Measurements from ENCODE around the gene CLDN19. TPM values are rescaled to one million over a fixed set of nuclear protein-coding genes. Genes with fewer than 3 reads are reported as not detected.

CLDN19 gene
- polyA plus RNA-seq, 1 donor from 2014 or later: not detected

GRCh38 chr1:42703888-42704464 lies 36.1 kb downstream of the CLDN19 start:
- Histone ChIP-seq H3F3A (ENCODE audit: insufficient read depth, low read length, poor library complexity, severe bottlenecking) (no peaks in the 10 kb centered on the region), H3K9me3 (ENCODE audit: low read length) (peaks cover 6% of the 10 kb centered on the region), H3K27ac (ENCODE audit: low read length) (no peak overlapping the region), H3K9ac (ENCODE audit: low read length) (no peak overlapping the region), H2AFZ (ENCODE audit: low read depth, low read length) (no peak overlapping the region), H3K27me3 (ENCODE audit: insufficient read depth, low read depth, low read length) (no peaks in the 10 kb centered on the region), H3K36me3 (ENCODE audit: insufficient read depth, low read length) (no peaks in the 10 kb centered on the region), H3K4me3 (ENCODE audit: low read length) (no peak overlapping the region), H3K9me2 (ENCODE audit: insufficient read depth, low read length) (no peaks in the 10 kb centered on the region), H3K79me2 (replicated peaks; ENCODE audit: insufficient read depth, low read length) (no peaks in the 10 kb centered on the region), H4K20me1 (ENCODE audit: insufficient read depth) (no peaks in the 10 kb centered on the region), H3K4me2 (ENCODE audit: low read length) (no peak overlapping the region)
- no peak for TF ChIP-seq POLR2AphosphoS5 (IDR thresholded peaks at IDR 0.05)
- TF ChIP-seq EP300 (conservative IDR thresholded peaks at IDR 0.05; ENCODE audit: poor library complexity, severe bottlenecking): no peak
- TF ChIP-seq, protein P1, sequence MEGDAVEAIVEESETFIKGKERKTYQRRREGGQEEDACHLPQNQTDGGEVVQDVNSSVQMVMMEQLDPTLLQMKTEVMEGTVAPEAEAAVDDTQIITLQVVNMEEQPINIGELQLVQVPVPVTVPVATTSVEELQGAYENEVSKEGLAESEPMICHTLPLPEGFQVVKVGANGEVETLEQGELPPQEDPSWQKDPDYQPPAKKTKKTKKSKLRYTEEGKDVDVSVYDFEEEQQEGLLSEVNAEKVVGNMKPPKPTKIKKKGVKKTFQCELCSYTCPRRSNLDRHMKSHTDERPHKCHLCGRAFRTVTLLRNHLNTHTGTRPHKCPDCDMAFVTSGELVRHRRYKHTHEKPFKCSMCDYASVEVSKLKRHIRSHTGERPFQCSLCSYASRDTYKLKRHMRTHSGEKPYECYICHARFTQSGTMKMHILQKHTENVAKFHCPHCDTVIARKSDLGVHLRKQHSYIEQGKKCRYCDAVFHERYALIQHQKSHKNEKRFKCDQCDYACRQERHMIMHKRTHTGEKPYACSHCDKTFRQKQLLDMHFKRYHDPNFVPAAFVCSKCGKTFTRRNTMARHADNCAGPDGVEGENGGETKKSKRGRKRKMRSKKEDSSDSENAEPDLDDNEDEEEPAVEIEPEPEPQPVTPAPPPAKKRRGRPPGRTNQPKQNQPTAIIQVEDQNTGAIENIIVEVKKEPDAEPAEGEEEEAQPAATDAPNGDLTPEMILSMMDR (IDR thresholded peaks at IDR 0.05; ENCODE audit: poor library complexity, severe bottlenecking): no peak
- no peak for TF ChIP-seq RAD21 (conservative IDR thresholded peaks at IDR 0.05)

- Histone ChIP-seq H4K20me1 (ENCODE audit: insufficient read depth) (no peaks in the 10 kb centered on the region), H3K27ac (ENCODE audit: low read length) (no peak overlapping the region), H3K79me2 (replicated peaks; ENCODE audit: insufficient read depth, low read length) (peaks cover 6% of the 10 kb centered on the region), H3K4me3 (ENCODE audit: low read length) (no peak overlapping the region), H2AFZ (ENCODE audit: low read depth, low read length) (no peak overlapping the region), H3K9me2 (ENCODE audit: insufficient read depth, low read length) (no peaks in the 10 kb centered on the region), H3K27me3 (ENCODE audit: insufficient read depth, low read depth, low read length) (no peaks in the 10 kb centered on the region), H3K9ac (ENCODE audit: low read length) (no peak overlapping the region), H3K36me3 (ENCODE audit: insufficient read depth, low read length) (peaks cover 20% of the 10 kb centered on the region), H3F3A (ENCODE audit: insufficient read depth, low read length, poor library complexity, severe bottlenecking) (no peaks in the 10 kb centered on the region), H3K4me2 (ENCODE audit: low read length) (no peak overlapping the region), H3K9me3 (ENCODE audit: low read length) (no peaks in the 10 kb centered on the region)
- TF ChIP-seq POLR2AphosphoS5 (IDR thresholded peaks at IDR 0.05) (no peak), TAF1 (IDR thresholded peaks at IDR 0.05; ENCODE audit: low read depth) (no peak), EP300 (conservative IDR thresholded peaks at IDR 0.05; ENCODE audit: poor library complexity, severe bottlenecking) (no peak), MXI1 (conservative IDR thresholded peaks at IDR 0.05; ENCODE audit: poor library complexity, severe bottlenecking) (no peak), REST (IDR thresholded peaks at IDR 0.05; ENCODE audit: borderline replicate concordance) (no peak), RAD21 (conservative IDR thresholded peaks at IDR 0.05) (no peak), SMC3 (conservative IDR thresholded peaks at IDR 0.05; ENCODE audit: poor library complexity) (no peak)
- TF ChIP-seq, protein P1 (IDR thresholded peaks at IDR 0.05; ENCODE audit: poor library complexity, severe bottlenecking): no peak
These were observed 40.0 kb downstream of the CLDN19 start for GRCh38 chr1:42700006-42700405.

Data from neural cell (in vitro differentiated cells).